AG09319 (cell line): ENCODE measurements around the gene ITPR3.
A peak's percentile ranks its signal among the peaks of the same experiment; 100 is the strongest.

Source experiments
- DNase-seq: peaks from one replicate; pipeline ENCODE4 v3.0.0-alpha.2; 2010; ENCODE audit warnings: low read depth; ENCODE audit errors: extremely low read depth
- CTCF ChIP-seq: IDR thresholded peaks from 2 replicates; pipeline ENCODE4 v1.5.1; 2011; ENCODE audit warnings: low read depth, mild to moderate bottlenecking, inconsistent platforms, low read length, moderate library complexity

The ITPR3 gene

GRCh38 chr6:33697845-33698244 is 76.7 kb downstream of the ITPR3 start:
- no peak for DNase-seq
- TF ChIP-seq CTCF: no peak

- no peak for DNase-seq
- TF ChIP-seq CTCF: no peak
Measured at GRCh38 chr6:33698494-33698893, 77.4 kb downstream of the ITPR3 start.

DNA sequence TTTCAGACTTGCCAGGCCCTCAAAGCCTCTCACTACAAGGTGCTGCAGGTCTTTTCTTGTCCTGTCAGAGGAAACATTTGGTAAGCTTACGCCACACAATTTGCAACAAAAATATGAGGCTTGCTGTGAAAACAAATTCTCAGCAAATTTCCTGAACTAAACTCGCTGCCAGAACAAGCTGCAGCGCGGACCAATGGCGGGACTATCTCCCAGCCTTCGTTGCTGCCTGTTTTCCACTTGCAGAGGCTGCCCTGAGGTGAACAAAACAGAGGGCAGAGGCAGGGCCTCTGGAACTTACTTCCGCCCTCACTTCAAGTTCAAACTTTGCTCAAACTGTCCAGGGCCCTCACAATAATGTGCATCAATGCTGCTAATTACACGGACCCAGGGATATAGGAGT is 78.0 kb downstream of the ITPR3 start:
- DNase-seq: no peak
- TF ChIP-seq CTCF: no peak

GRCh38 chr6:33699739-33700138 is 78.6 kb downstream of the ITPR3 start:
- no peak for TF ChIP-seq CTCF

DNA sequence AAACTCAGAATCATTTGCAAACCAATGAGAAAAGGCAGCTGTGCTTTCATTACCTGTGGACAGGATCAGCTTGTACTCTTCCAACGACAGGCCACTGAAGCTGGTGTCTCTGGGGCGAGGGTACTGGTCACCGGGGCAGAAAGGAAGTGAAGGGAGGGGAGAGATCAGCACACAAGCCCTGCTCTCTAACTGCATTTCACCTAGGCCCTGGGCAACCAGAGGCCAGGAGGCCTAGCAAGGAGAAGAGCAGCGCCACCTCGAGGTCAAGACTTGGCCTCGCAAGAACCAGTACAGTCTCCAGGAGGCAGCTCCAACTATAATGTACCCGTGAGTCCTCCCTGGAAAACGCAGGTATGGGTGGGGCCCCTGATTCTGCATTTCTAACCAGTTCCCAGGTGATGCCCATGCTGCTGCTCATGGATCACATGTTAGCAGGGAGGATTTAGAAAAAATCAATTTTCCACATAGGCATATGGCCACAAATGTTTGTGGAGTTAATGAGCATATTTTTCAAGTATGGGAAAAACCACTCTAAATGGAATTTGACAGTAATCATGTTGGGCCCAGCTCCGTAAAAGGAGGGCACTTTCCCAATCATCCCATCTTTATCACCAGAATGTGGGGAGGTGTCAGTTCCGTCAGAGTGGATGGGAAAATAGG is 79.4 kb downstream of the ITPR3 start:
- peak; percentile 80 for TF ChIP-seq CTCF
- no peak for DNase-seq

More at GRCh38 chr6:33699739-33700138, 78.6 kb downstream of the ITPR3 start:
- DNase-seq: no peak

- peak; percentile 73 for TF ChIP-seq CTCF
- DNase-seq: no peak
Measured at GRCh38 chr6:33702345-33702977, 81.3 kb downstream of the ITPR3 start.

GRCh38 chr6:33704215-33705066 is 83.3 kb downstream of the ITPR3 start:
- no peak for TF ChIP-seq CTCF
- DNase-seq: no peak
